Activated CD8-positive, alpha-beta T cell treated with anti-CD3 and anti-CD28 coated beads, Interleukin-2, amount 10 ng/mL, durations not matched to agents 7 days and 5 days (primary cell): ENCODE measurements around the gene TMEM169. TPM values are rescaled to one million over a fixed set of nuclear protein-coding genes. Genes with fewer than 3 reads are reported as not detected.
"Not testable (repeated sequence)": the region's sequence is repeated elsewhere in the genome, so short reads cannot be mapped to it uniquely, and the experiment has no call there.

ENCODE experiments used
- ATAC-seq: fragments of 150-1000 bp; cut with Tn5 transposase; one replicate; pipeline ENCODE4 v1.10.0; 2021; ENCODE audit warnings: moderate library complexity
- CTCF ChIA-PET: fragments of 350-600 bp; sonication (Branson Sonifier 250); formaldehyde crosslinking; loops from one replicate; lab custom pipeline; 2021; ENCODE audit warnings: antibody characterized with exemption; lab: Charles Lee
- POLR2A ChIA-PET: fragments of 350-600 bp; sonication (Branson Sonifier 250); formaldehyde crosslinking; loops from one replicate; lab custom pipeline; 2021; ENCODE audit warnings: antibody characterized with exemption; lab: Charles Lee
- DNase-seq: peaks from one replicate; pipeline ENCODE4 v3.0.0-alpha.2; 2020
- H3K27ac Mint-ChIP-seq: one replicate; pipeline ENCODE4 v1.8.0; 2021; ENCODE audit warnings: mild to moderate bottlenecking, mixed read lengths
- H3K27me3 Mint-ChIP-seq: one replicate; pipeline ENCODE4 v1.8.0; 2021; ENCODE audit warnings: low read depth, mixed read lengths
- H3K36me3 Mint-ChIP-seq: one replicate; pipeline ENCODE4 v1.8.0; 2021; ENCODE audit warnings: low read depth, mixed read lengths
- H3K4me1 Mint-ChIP-seq: one replicate; pipeline ENCODE4 v1.8.0; 2021; ENCODE audit warnings: low read depth, mixed read lengths
- H3K4me3 Mint-ChIP-seq: one replicate; pipeline ENCODE4 v1.8.0; 2021; ENCODE audit warnings: mild to moderate bottlenecking, mixed read lengths
- H3K9me3 Mint-ChIP-seq: one replicate; pipeline ENCODE4 v1.8.0; 2022; ENCODE audit warnings: mixed read lengths; ENCODE audit not compliant: insufficient read depth
- total RNA-seq, 2 experiments: library from RNA; stranded (reverse); gene quantifications; one replicate each; pipeline ENCODE4 v1.2.3, GENCODE V29; 2021

The TMEM169 gene
- total RNA-seq, 2 experiments from 2014 or later: 1.2 to 1.4 TPM

DNA sequence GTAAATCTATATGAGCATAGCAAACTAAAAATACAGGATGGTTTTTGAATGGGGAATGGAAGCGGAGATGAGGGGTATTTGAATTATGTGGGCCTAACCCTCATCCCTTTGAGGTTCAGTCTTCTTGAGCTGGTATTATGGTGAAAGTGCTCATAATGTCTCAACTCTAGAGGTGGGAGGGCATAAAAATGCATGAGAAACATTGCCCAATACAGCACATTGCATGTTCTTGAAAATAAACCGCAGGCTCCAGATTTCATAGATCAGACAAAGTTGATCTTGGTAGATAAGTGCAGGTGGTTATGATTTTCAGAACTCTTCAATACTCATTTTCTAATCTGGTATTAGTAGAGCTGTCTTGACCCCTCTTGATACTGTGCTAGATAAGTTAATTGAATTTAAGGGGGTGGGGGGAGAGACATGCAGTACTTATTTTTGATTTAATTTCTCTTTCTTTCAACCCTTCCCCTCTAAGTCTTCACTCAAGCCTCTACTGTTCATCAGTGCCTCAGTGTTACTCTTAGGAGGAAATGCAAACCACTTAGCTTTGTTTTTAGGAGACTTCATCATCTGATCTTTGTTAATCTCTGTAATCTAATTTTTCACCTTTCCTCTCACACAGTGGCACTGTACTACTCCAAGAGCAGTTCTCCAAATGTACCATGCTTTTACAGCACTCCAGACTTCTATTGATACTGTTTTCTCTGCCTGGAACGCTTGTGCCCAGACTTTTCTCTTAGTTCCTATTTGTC lies 49.6 kb downstream of the TMEM169 start:
- Mint-ChIP-seq H3K27ac (peak overlapping the region; percentile 40), H3K4me1 (peaks cover 22% of the 10 kb centered on the region), H3K9me3 (no peaks in the 10 kb centered on the region), H3K36me3 (peaks cover 82% of the 10 kb centered on the region), H3K27me3 (no peaks in the 10 kb centered on the region), H3K4me3 (no peak overlapping the region)
- ChIA-PET CTCF (interaction anchor here (0.9 to 3.0 kb wide), 3 partner anchors 11 to 273 kb away, joined by 3 to 9 read pairs (median 4); no protein-coding TSS in a partner anchor), POLR2A (interaction anchor here (0.8 kb wide), 1 partner anchor 12 kb away, joined by 3 read pairs; no protein-coding TSS in a partner anchor)
- ATAC-seq (no peak), DNase-seq (no peak)

DNA sequence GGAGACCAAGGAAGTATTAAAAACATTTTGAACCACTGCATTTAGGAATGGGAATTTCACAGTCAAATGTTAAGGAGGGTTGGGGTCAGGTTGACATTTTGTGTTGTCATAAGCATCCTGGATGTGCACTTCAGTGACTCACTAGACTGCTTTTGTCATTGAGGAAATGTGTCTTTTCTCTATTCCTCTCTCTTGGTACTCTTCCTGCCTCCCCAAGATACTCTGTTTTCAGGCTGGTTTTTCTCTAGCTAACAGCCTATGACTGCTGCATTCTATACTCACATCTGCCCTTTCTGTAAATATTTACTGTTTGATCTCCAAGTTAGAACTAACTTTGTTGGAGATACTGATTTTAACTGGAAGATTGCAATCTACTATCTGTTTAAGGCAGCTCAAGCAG lies 50.9 kb downstream of the TMEM169 start:
- H3K36me3 Mint-ChIP-seq: peaks cover 84% of the 10 kb centered on the region
- ChIA-PET POLR2A (no interaction called here), CTCF (interaction anchor here (1.3 to 3.0 kb wide), 4 partner anchors 9 to 22 kb away, joined by 4 to 9 read pairs (median 6); no protein-coding TSS in a partner anchor)
- ATAC-seq: no peak
- peaks cover 20% of the 10 kb centered on the region for H3K4me1 Mint-ChIP-seq
- H3K27ac Mint-ChIP-seq: no peak overlapping the region
- no peaks in the 10 kb centered on the region for H3K27me3 Mint-ChIP-seq
- H3K9me3 Mint-ChIP-seq: no peaks in the 10 kb centered on the region
- H3K4me3 Mint-ChIP-seq: no peak overlapping the region
- no peak for DNase-seq

DNA sequence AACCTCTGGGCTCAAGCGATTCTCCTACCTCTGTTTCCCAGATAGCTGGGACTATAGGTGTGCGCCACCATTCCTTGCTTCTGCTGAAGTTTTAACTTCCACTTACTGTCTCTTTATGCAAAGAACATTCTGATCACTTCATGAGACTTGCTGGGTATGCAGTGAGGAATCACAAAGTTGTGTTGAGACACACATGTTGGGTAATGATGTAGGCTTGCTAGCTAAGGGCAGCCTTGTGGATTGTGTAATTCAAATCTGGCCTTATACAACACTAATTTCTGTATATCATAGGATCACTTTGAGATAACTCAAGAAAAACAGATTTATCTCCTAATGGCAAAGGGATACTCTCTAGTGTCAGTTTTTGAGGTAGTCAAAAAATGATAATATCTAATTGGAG lies 51.7 kb downstream of the TMEM169 start:
- Mint-ChIP-seq H3K27ac (peak overlapping the region; percentile 31), H3K4me3 (no peak overlapping the region), H3K27me3 (no peaks in the 10 kb centered on the region), H3K9me3 (no peaks in the 10 kb centered on the region), H3K4me1 (peaks cover 17% of the 10 kb centered on the region), H3K36me3 (peaks cover 86% of the 10 kb centered on the region)
- ChIA-PET POLR2A (no interaction called here), CTCF (interaction anchor here (1.2 to 3.0 kb wide), 5 partner anchors 8 to 23 kb away, joined by 4 to 9 read pairs (median 5); no protein-coding TSS in a partner anchor)
- DNase-seq (no peak), ATAC-seq (no peak)

DNA sequence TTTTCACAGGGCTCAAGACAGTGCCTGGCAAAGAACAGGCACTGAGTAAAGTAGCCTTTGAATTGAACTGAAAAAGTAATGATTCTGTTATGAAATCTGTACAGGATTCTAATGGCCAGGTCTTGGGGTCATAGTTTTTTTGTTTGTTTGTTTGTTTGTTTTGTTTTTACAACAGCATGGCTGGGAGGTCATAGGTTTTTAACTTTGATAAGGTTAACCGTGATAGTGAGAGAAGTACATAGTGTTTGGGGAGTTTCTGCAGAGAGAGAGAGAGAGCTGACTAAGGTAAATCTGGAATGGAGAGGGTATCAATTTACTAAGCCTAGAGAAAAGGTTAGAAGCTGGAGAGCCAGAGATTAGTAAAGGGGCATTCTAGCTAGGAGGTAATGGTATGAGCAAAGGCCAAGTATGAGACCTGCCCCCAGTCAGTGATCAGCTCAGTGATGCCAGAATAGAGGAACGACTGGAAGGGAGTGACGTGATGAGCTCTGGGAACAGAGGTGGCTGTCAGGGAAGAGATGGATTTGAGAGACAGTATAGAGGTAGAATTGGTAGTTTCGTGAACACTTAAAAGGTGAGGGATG lies 53.3 kb downstream of the TMEM169 start:
- no peaks in the 10 kb centered on the region for H3K9me3 Mint-ChIP-seq
- peaks cover 23% of the 10 kb centered on the region for H3K4me1 Mint-ChIP-seq
- peaks cover 89% of the 10 kb centered on the region for H3K36me3 Mint-ChIP-seq
- H3K27ac Mint-ChIP-seq: peak overlapping the region; percentile 51
- ATAC-seq (no peak), DNase-seq (no peak)
- H3K4me3 Mint-ChIP-seq: no peak overlapping the region
- ChIA-PET CTCF (interaction anchor here (1.2 kb wide), 2 partner anchors 15 to 20 kb away, joined by 3 read pairs; no protein-coding TSS in a partner anchor), POLR2A (no interaction called here)
- no peaks in the 10 kb centered on the region for H3K27me3 Mint-ChIP-seq

DNA sequence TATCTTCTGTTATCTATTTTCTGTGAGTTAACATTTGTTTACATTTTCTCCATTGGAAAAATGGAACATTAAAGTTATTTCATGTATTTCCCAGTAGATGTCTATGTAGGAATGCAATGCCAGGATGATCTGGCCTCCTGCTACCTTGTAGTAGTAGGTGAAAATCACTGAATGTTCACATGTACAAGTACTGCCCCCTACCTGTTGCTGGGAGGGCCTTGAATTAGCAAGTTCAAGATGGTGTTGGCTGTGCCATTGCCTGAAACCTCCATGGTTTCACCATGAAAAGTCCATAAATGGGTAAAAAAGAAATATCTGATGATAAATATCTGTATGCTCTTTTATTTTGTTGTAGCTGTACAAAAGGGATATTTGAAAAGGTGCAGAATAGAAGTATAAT lies 58.2 kb downstream of the TMEM169 start:
- Mint-ChIP-seq H3K27ac (peak overlapping the region; percentile 0), H3K4me3 (no peak overlapping the region), H3K36me3 (peaks cover 69% of the 10 kb centered on the region), H3K4me1 (peaks cover 29% of the 10 kb centered on the region), H3K9me3 (no peaks in the 10 kb centered on the region), H3K27me3 (no peaks in the 10 kb centered on the region)
- ATAC-seq (no peak), DNase-seq (peak; percentile 54)
- CTCF ChIA-PET: interaction anchor here (0.6 to 4.4 kb wide), 11 partner anchors 9 to 117 kb away, joined by 3 to 36 read pairs (median 7); partner anchors contain the start of gene XRCC5
- POLR2A ChIA-PET: no interaction called here

DNA sequence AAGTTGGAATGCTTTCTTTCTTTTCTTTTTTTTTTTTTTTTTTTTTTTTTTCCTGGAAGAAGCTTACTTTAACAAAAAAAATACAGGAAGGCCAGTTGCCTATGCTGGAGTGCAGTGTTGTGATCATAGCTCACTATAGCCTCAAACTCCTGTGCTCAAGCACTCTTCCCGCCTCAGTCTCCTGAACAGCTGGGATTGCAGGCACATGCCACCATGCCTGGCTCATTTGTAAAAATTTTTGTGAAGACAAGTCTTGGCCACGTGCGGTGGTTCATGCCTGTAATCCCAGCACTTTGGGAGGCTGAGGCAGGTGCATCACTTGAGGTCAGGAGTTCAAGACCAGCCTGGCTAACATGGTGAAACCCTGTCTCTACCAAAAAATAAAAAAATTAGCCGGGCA lies 59.8 kb downstream of the TMEM169 start:
- not testable (repeated sequence) for ATAC-seq, H3K4me3 Mint-ChIP-seq, DNase-seq, H3K9me3 Mint-ChIP-seq, H3K27ac Mint-ChIP-seq, H3K27me3 Mint-ChIP-seq
- Mint-ChIP-seq H3K36me3 (peaks cover 56% of the 10 kb centered on the region), H3K4me1 (peaks cover 30% of the 10 kb centered on the region)
- POLR2A ChIA-PET: interaction anchor here (0.7 to 1.6 kb wide), 2 partner anchors 27 kb away, joined by 3 to 7 read pairs; no protein-coding TSS in a partner anchor
- CTCF ChIA-PET: interaction anchor here (0.8 to 4.4 kb wide), 16 partner anchors 9 to 119 kb away, joined by 3 to 36 read pairs (median 6); partner anchors contain the start of gene XRCC5

DNA sequence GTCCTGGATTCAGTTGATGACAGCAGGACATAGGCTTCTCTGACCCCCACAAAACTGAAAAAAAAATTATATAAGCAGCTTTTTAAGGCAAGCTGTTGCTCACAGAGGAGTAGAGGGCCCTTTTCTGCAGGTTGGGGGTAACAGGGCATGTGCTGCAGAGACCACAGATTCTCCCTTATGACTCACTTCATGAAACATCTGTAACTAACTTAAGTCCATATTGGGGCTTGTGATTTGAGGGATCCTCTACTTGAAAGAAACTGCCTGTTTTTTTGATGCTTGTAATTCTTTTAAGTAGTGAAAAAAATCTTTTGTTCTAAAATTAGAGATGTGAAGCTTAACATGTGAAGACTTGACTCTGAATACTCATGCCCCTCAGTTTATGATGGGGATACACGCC lies 60.8 kb downstream of the TMEM169 start:
- no peak overlapping the region for H3K4me3 Mint-ChIP-seq
- H3K4me1 Mint-ChIP-seq: peaks cover 40% of the 10 kb centered on the region
- peak; percentile 88 for ATAC-seq
- no peaks in the 10 kb centered on the region for H3K27me3 Mint-ChIP-seq
- H3K36me3 Mint-ChIP-seq: peaks cover 59% of the 10 kb centered on the region
- DNase-seq: peak; percentile 46
- H3K27ac Mint-ChIP-seq: peak overlapping the region; percentile 13
- H3K9me3 Mint-ChIP-seq: no peaks in the 10 kb centered on the region
- ChIA-PET CTCF (interaction anchor here (0.8 to 4.4 kb wide), 13 partner anchors 11 to 110 kb away, joined by 3 to 36 read pairs (median 3); partner anchors contain the start of gene XRCC5), POLR2A (interaction anchor here (0.8 to 1.6 kb wide), 3 partner anchors 29 to 33 kb away, joined by 3 to 7 read pairs (median 3); no protein-coding TSS in a partner anchor)

DNA sequence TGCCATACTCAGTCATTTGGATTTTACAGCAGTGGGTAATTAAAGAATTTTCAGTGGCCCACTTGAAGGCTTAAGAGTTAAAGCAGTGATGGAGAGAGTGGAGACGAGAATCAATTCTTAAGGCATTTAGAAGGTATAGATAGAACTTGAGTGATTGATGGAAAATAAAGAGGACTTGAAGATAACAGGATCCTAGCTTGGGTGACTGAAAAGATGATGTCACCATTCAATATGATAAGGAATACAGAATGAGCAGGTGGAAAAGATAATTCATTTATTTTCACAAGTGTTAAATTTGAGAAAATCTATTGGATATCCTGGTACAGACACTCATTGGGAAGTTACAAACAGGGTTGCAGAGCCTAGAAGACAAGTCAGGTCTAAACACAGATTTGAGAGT lies 62.7 kb downstream of the TMEM169 start:
- ChIA-PET POLR2A (no interaction called here), CTCF (interaction anchor here (4.4 kb wide), 1 partner anchor 111 kb away, joined by 21 read pairs; no protein-coding TSS in a partner anchor)
- Mint-ChIP-seq H3K4me1 (peaks cover 45% of the 10 kb centered on the region), H3K4me3 (no peak overlapping the region), H3K36me3 (peaks cover 57% of the 10 kb centered on the region), H3K27me3 (no peaks in the 10 kb centered on the region), H3K9me3 (no peaks in the 10 kb centered on the region), H3K27ac (no peak overlapping the region)
- DNase-seq (no peak), ATAC-seq (no peak)

DNA sequence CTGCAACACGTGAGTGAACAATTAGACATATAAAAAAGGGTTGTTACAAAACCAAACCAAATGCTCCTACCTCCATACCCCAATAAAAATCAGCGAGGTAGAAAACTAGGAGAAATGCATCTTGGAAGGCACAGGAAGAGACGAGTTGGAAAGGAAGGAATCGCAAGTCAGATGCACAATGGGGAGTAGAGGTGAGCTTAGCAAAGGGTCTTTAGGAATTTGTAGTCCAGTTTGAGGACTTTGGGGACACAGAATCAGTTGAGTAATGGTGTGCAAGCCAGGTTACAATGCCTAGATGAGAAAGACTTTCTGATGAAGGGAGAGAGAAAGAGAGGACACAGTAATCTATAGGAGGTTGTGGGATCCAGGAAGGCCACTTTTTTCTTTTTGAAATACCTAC lies 63.1 kb downstream of the TMEM169 start:
- Mint-ChIP-seq H3K36me3 (peaks cover 57% of the 10 kb centered on the region), H3K27me3 (no peaks in the 10 kb centered on the region), H3K9me3 (no peaks in the 10 kb centered on the region), H3K4me3 (no peak overlapping the region), H3K27ac (no peak overlapping the region), H3K4me1 (peaks cover 42% of the 10 kb centered on the region)
- ATAC-seq (no peak), DNase-seq (no peak)
- ChIA-PET CTCF (interaction anchor here (0.9 to 1.3 kb wide), 6 partner anchors 11 to 43 kb away, joined by 3 to 5 read pairs (median 4); partner anchors contain the start of gene XRCC5), POLR2A (no interaction called here)

DNA sequence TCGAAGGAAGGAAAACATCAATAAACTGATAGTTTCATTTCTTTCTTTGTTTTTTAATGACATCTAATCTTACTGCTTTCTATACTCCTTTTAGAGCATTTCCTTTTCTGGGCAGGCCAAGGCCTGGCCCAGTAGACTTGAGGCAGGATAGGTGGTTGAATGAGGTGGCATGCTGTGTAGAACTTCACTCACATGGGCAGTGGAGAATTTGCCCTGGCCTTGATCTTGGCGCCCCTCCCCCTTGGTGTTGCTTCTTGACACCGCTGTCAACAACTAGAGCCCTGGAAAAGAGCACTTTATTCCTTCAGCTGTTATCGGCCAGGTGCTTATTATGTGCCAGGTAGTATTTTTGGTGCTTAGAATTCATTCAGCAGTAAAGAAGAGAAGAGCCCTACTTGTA lies 64.9 kb downstream of the TMEM169 start:
- Mint-ChIP-seq H3K27me3 (no peaks in the 10 kb centered on the region), H3K9me3 (no peaks in the 10 kb centered on the region), H3K36me3 (peaks cover 55% of the 10 kb centered on the region), H3K4me1 (peaks cover 30% of the 10 kb centered on the region), H3K27ac (peak overlapping the region; percentile 13), H3K4me3 (no peak overlapping the region)
- ChIA-PET POLR2A (no interaction called here), CTCF (interaction anchor here (1.2 kb wide), 1 partner anchor 109 kb away, joined by 3 read pairs; no protein-coding TSS in a partner anchor)
- no peak for DNase-seq
- no peak for ATAC-seq
